Skeletal muscle tissue (tissue), 4 donors: ENCODE data around the gene LIPG. TPM values are rescaled to one million over a fixed set of nuclear protein-coding genes. Genes with fewer than 3 reads are reported as not detected.
"Not testable (repeated sequence)": the region's sequence is repeated elsewhere in the genome, so short reads cannot be mapped to it uniquely, and the experiment has no call there.

Source experiments
- H3K27ac ChIP-seq: one replicate; pipeline ENCODE4 v1.7.0; 2013; ENCODE audit warnings: mild to moderate bottlenecking, low read depth, low read length, inconsistent platforms
- H3K27me3 ChIP-seq, 3 donors: one replicate each; pipeline ENCODE4 v1.7.0; 2013; ENCODE audit warnings: low read length in 3 of 3; ENCODE audit not compliant: control insufficient read depth in 3 of 3, insufficient read depth in 3 of 3
- H3K36me3 ChIP-seq, 3 donors: one replicate each; pipeline ENCODE4 v1.7.0; 2013; ENCODE audit warnings: low read length in 3 of 3; ENCODE audit not compliant: control insufficient read depth in 3 of 3, insufficient read depth in 3 of 3
- H3K4me1 ChIP-seq, 3 donors: one replicate each; pipeline ENCODE4 v1.7.0; 2013; ENCODE audit warnings: low read length in 3 of 3, mild to moderate bottlenecking in 3 of 3; ENCODE audit not compliant: control insufficient read depth in 3 of 3, insufficient read depth in 3 of 3
- H3K4me3 ChIP-seq, 3 donors: one replicate each; pipeline ENCODE4 v1.7.0; 2013; ENCODE audit warnings: low read length in 3 of 3
- H3K9ac ChIP-seq, 3 donors: one replicate each; pipeline ENCODE4 v1.7.0; 2013; ENCODE audit warnings: low read length in 3 of 3, mild to moderate bottlenecking in 3 of 3, moderate library complexity in 2 of 3, low read depth in 1 of 3
- H3K9me3 ChIP-seq, 3 donors: one replicate each; pipeline ENCODE4 v1.7.0; 2013; ENCODE audit warnings: low read length in 3 of 3; ENCODE audit not compliant: control insufficient read depth in 3 of 3
- total RNA-seq: library from RNA; depleted of rRNA; stranded (reverse); fragments of >200 nt; gene quantifications from one replicate; pipeline ENCODE4 v1.2.3, GENCODE V29; 2014
- donor health status: Osteomylitis.

The LIPG gene
- total RNA-seq, 1 donor from 2014 or later: 2.6 TPM

GRCh38 chr18:49584951-49585350, 23.1 kb downstream of the LIPG start:
- not testable (repeated sequence) for H3K36me3 ChIP-seq, H3K9ac ChIP-seq, H3K27me3 ChIP-seq, H3K9me3 ChIP-seq, H3K4me1 ChIP-seq, H3K4me3 ChIP-seq, H3K27ac ChIP-seq

GRCh38 chr18:49585781-49586663, 24.2 kb downstream of the LIPG start:
- H3K9me3 ChIP-seq: no peaks in the 10 kb centered on the region
- no peaks in the 10 kb centered on the region for H3K27me3 ChIP-seq
- H3K36me3 ChIP-seq: no peaks in the 10 kb centered on the region
- H3K4me1 ChIP-seq: no peaks in the 10 kb centered on the region
- no peak overlapping the region for H3K27ac ChIP-seq
- no peak overlapping the region for H3K9ac ChIP-seq
- H3K4me3 ChIP-seq: no peak overlapping the region

GRCh38 chr18:49588171-49588570, 26.3 kb downstream of the LIPG start:
- Histone ChIP-seq H3K9ac (no peak overlapping the region), H3K4me3 (no peak overlapping the region), H3K9me3 (no peaks in the 10 kb centered on the region), H3K27ac (no peak overlapping the region), H3K36me3 (no peaks in the 10 kb centered on the region), H3K4me1 (no peaks in the 10 kb centered on the region), H3K27me3 (no peaks in the 10 kb centered on the region)

GRCh38 chr18:49588971-49589370, 27.1 kb downstream of the LIPG start:
- no peaks in the 10 kb centered on the region for H3K4me1 ChIP-seq
- H3K9me3 ChIP-seq: no peaks in the 10 kb centered on the region
- H3K27me3 ChIP-seq: no peaks in the 10 kb centered on the region
- no peak overlapping the region for H3K9ac ChIP-seq
- no peak overlapping the region for H3K4me3 ChIP-seq
- no peaks in the 10 kb centered on the region for H3K36me3 ChIP-seq
- H3K27ac ChIP-seq: no peak overlapping the region

GRCh38 chr18:49590608-49591007, 28.8 kb downstream of the LIPG start:
- H3K27me3 ChIP-seq: no peaks in the 10 kb centered on the region
- H3K36me3 ChIP-seq: no peaks in the 10 kb centered on the region
- no peak overlapping the region for H3K9ac ChIP-seq

DNA sequence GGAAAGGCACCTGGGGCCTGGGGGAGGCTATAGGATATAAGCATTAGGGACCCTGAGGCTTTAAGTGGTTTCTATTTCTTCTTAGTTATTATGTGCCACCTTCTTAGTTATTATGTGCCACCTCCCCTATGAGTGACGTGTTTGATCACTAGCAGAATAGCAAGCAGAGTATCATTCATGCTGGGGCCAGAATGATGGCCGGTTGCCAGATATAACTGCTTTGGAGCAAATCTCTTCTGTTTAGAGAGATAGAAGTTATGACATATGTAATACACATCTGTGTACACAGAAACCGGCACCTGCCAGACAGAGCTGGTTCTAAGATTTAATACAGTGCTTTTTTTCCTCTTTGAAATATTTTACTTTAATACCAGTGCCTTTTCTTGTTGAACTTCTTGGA, 29.4 kb downstream of the LIPG start:
- Histone ChIP-seq H3K36me3 (no peaks in the 10 kb centered on the region), H3K9ac (no peak overlapping the region), H3K9me3 (no peaks in the 10 kb centered on the region), H3K27me3 (no peaks in the 10 kb centered on the region), H3K4me3 (no peak overlapping the region), H3K27ac (no peak overlapping the region), H3K4me1 (no peaks in the 10 kb centered on the region)

More at GRCh38 chr18:49590608-49591007, 28.8 kb downstream of the LIPG start:
- Histone ChIP-seq H3K9me3 (no peaks in the 10 kb centered on the region), H3K4me1 (no peaks in the 10 kb centered on the region), H3K4me3 (no peak overlapping the region), H3K27ac (no peak overlapping the region)

DNA sequence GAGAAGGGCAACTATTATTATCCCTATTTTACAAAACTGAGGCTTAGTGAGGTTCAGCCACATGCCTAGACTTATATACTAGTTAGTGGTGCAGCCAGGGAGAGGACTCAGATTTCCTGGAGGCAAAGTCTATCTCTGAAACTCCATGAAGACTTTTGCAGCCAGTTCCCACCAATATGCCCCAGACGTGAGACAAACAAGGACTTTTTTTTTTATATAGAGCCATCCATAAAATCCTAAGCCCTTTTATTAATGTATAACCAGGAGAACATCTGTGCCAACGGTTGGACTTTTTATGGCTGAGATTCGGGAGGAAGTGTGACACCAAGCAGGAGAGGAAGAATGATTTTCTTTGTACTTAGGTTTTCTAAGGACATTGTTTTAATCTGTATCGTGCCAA, 29.9 kb downstream of the LIPG start:
- Histone ChIP-seq H3K4me3 (no peak overlapping the region), H3K27me3 (no peaks in the 10 kb centered on the region), H3K36me3 (no peaks in the 10 kb centered on the region), H3K4me1 (no peaks in the 10 kb centered on the region), H3K9me3 (no peaks in the 10 kb centered on the region), H3K27ac (no peak overlapping the region), H3K9ac (no peak overlapping the region)

GRCh38 chr18:49596687-49597086, 34.8 kb downstream of the LIPG start:
- Histone ChIP-seq H3K4me3 (no peak overlapping the region), H3K9me3 (no peaks in the 10 kb centered on the region), H3K27me3 (no peaks in the 10 kb centered on the region), H3K36me3 (no peaks in the 10 kb centered on the region), H3K27ac (no peak overlapping the region), H3K9ac (no peak overlapping the region), H3K4me1 (no peaks in the 10 kb centered on the region)

- H3K27ac ChIP-seq: no peak overlapping the region
- no peaks in the 10 kb centered on the region for H3K9me3 ChIP-seq
- H3K4me1 ChIP-seq: no peaks in the 10 kb centered on the region
- no peak overlapping the region for H3K9ac ChIP-seq
- H3K36me3 ChIP-seq: no peaks in the 10 kb centered on the region
- no peaks in the 10 kb centered on the region for H3K27me3 ChIP-seq
- H3K4me3 ChIP-seq: no peak overlapping the region
Measured at GRCh38 chr18:49597157-49597931, 35.5 kb downstream of the LIPG start.

GRCh38 chr18:49601211-49601610, 39.4 kb downstream of the LIPG start:
- H3K36me3 ChIP-seq: no peaks in the 10 kb centered on the region
- H3K9ac ChIP-seq: no peak overlapping the region
- no peaks in the 10 kb centered on the region for H3K4me1 ChIP-seq

More at GRCh38 chr18:49601211-49601610, 39.4 kb downstream of the LIPG start:
- peaks cover 0 to 3% (median 0%) of the 10 kb centered on the region in 3 donors for H3K9me3 ChIP-seq
- no peak overlapping the region for H3K4me3 ChIP-seq
- H3K27me3 ChIP-seq: no peaks in the 10 kb centered on the region
- no peak overlapping the region for H3K27ac ChIP-seq
